Endothelial cell (in vitro differentiated cells): ENCODE measurements around the gene DNAH10. TPM values are rescaled to one million over a fixed set of nuclear protein-coding genes. Genes with fewer than 3 reads are reported as not detected.
A peak's percentile ranks its signal among the peaks of the same experiment; 100 is the strongest.
"Not testable (repeated sequence)": the region's sequence is repeated elsewhere in the genome, so short reads cannot be mapped to it uniquely, and the experiment has no call there.

Source experiments
- DNase-seq: peaks from one replicate; pipeline ENCODE4 v3.0.0; 2021; ENCODE audit warnings: low spot score
- H3K27ac Mint-ChIP-seq: one replicate; pipeline ENCODE4 v1.8.0; 2021; ENCODE audit warnings: mixed read lengths, inconsistent platforms; ENCODE audit not compliant: unreplicated experiment
- H3K27me3 Mint-ChIP-seq: one replicate; pipeline ENCODE4 v1.8.0; 2021; ENCODE audit warnings: mild to moderate bottlenecking, moderate library complexity, mixed read lengths, inconsistent platforms; ENCODE audit not compliant: unreplicated experiment
- H3K36me3 Mint-ChIP-seq: one replicate; pipeline ENCODE4 v1.8.0; 2021; ENCODE audit warnings: mild to moderate bottlenecking, low read depth, mixed read lengths, inconsistent platforms; ENCODE audit not compliant: unreplicated experiment
- H3K4me1 Mint-ChIP-seq: one replicate; pipeline ENCODE4 v1.8.0; 2021; ENCODE audit warnings: mild to moderate bottlenecking, mixed read lengths, inconsistent platforms; ENCODE audit not compliant: unreplicated experiment
- H3K4me3 Mint-ChIP-seq: one replicate; pipeline ENCODE4 v1.8.0; 2021; ENCODE audit warnings: mild to moderate bottlenecking, mixed read lengths, inconsistent platforms; ENCODE audit not compliant: unreplicated experiment
- H3K9me3 Mint-ChIP-seq: one replicate; pipeline ENCODE4 v1.8.0; 2021; ENCODE audit warnings: mixed read lengths, inconsistent platforms; ENCODE audit not compliant: unreplicated experiment
- CTCF ChIP-seq: fragments of 200-600 bp; sonication (generic); IDR thresholded peaks from one replicate; pipeline ENCODE4 v1.5.0; 2021; ENCODE audit warnings: antibody characterized with exemption; ENCODE audit not compliant: unreplicated experiment
- total RNA-seq: library from RNA; stranded (reverse); fragmentation: NEBNext Ultra II Directional; extraction: Animal tissue kit (Norgen Biotek cat#: 25700); gene quantifications from one replicate; pipeline ENCODE4 v1.2.1, GENCODE V29; 2021; ENCODE audit not compliant: unreplicated experiment

Gene DNAH10
- total RNA-seq, 1 donor from 2014 or later: 1.2 TPM

DNA sequence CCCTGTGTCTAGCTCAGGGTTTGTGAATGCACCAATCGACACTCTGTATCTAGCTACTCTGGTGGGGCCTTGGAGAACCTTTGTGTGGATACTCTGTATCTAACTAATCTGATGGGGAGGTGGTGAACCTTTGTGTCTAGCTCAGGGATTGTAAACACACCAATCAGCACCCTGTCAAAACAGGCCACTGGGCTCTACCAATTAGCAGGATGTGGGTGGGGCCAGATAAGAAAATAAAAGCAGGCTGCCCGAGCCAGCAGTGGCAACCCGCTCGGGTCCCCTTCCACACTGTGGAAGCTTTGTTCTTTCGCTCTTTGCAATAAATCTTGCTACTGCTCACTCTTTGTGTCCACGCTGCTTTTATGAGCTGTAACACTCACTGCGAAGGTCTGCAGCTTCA, 185.4 kb downstream of the DNAH10 start:
- H3K4me1 Mint-ChIP-seq, H3K27me3 Mint-ChIP-seq, H3K27ac Mint-ChIP-seq, H3K4me3 Mint-ChIP-seq, H3K9me3 Mint-ChIP-seq, DNase-seq: not testable (repeated sequence)
- H3K36me3 Mint-ChIP-seq: peaks cover 20% of the 10 kb centered on the region

DNA sequence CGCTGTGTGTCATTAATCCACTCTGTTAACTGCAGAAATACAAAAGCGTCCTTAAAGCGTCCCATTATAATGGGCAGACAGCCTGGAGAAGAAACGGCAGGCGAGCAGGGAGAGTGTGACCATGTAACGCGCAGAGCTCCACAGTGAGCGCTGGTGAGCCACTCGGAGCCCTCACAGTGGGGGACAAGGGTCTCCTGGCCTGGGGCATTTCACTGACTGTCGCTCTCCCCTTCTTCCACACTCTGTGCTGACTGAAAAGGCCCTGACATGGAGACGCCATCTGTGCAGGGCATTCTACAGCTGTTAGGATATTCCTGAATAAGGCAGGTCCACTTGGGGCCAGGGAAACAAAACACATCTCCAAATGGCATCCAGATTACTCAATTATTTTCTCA, 186.3 kb downstream of the DNAH10 start:
- TF ChIP-seq CTCF: no peak
- H3K4me3 Mint-ChIP-seq: no peak overlapping the region
- peaks cover 2% of the 10 kb centered on the region for H3K27me3 Mint-ChIP-seq
- no peak overlapping the region for H3K27ac Mint-ChIP-seq
- H3K4me1 Mint-ChIP-seq: peaks cover 2% of the 10 kb centered on the region
- no peaks in the 10 kb centered on the region for H3K9me3 Mint-ChIP-seq
- peaks cover 15% of the 10 kb centered on the region for H3K36me3 Mint-ChIP-seq
- no peak for DNase-seq

GRCh38 chr12:123948796-123949769, 187.0 kb downstream of the DNAH10 start:
- TF ChIP-seq CTCF: no peak
- H3K27me3 Mint-ChIP-seq: peaks cover 2% of the 10 kb centered on the region
- peaks cover 2% of the 10 kb centered on the region for H3K4me1 Mint-ChIP-seq

DNA sequence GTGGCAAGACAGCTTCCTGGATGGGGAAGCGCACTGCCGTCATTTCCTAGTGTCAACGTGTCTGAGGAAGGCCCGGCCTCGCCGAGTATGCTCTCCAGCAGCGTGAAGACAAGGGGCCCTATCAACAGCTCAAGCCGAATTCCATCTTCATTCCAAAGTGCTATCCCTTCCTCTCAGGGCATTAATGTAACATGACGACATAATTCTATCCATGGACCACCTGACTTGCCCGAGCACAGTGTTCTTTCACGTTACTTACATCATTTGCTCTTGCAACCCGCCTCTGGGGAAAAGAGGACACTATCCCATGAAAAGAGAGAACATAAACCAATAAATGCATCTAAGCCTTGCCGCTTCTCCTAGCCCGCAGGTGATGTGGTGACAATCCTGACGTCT, 187.7 kb downstream of the DNAH10 start:
- no peak for TF ChIP-seq CTCF
- no peaks in the 10 kb centered on the region for H3K9me3 Mint-ChIP-seq
- H3K4me1 Mint-ChIP-seq: peaks cover 2% of the 10 kb centered on the region
- no peak overlapping the region for H3K27ac Mint-ChIP-seq
- no peak overlapping the region for H3K4me3 Mint-ChIP-seq
- H3K36me3 Mint-ChIP-seq: peaks cover 12% of the 10 kb centered on the region
- no peak for DNase-seq
- H3K27me3 Mint-ChIP-seq: peaks cover 2% of the 10 kb centered on the region

More at GRCh38 chr12:123948796-123949769, 187.0 kb downstream of the DNAH10 start:
- no peak for DNase-seq
- peaks cover 15% of the 10 kb centered on the region for H3K36me3 Mint-ChIP-seq
- H3K27ac Mint-ChIP-seq: no peak overlapping the region
- H3K9me3 Mint-ChIP-seq: no peaks in the 10 kb centered on the region
- H3K4me3 Mint-ChIP-seq: peak overlapping the region; percentile 8

DNA sequence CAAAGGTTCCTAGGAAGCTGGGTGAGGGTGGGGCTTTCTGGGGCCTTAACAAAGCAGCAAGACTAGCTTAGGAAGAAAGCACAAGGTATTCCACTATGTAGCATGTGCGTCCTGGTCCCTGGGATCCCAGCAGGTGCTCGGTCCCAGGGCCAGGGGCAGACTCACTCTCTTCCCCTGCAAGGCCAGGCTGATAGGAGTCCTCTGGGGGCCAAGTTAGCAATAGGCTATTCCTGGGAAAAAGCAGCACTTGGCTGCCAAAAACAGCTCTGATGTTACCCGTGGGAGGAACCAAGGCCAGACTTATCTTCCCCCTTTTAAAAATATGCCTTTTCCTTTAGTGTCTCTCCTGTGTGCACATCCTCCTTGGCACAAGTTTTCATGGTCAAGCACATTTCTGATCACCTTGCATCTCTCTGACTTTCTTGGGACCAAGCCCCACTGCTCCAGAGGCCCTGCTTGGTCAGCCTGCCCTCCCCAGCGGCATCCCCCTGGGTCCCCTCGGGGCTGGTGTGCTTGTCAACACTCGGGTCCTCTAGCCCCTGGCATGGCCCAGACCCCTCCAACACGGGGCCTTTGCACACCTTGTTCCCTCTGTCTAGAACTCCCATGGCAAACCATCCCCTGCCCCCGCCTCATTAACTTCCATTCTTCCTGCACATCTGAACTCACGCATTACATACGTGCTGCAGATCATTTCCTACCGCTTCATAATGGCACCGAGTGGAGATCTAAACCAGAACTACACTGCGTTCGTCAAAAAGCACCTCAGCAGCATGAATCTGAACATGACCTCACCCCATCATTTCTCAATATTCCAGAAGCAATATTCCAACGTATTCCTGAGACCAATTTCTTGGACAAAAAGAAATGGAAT, 188.6 kb downstream of the DNAH10 start:
- TF ChIP-seq CTCF: no peak
- Mint-ChIP-seq H3K4me3 (no peak overlapping the region), H3K36me3 (peaks cover 12% of the 10 kb centered on the region), H3K4me1 (peaks cover 2% of the 10 kb centered on the region), H3K9me3 (no peaks in the 10 kb centered on the region), H3K27me3 (peaks cover 2% of the 10 kb centered on the region), H3K27ac (no peak overlapping the region)
- no peak for DNase-seq
